Measurements from ENCODE around the gene GNG11.

The GNG11 gene

GRCh38 chr7:93948873-93949272, 27.3 kb downstream of the GNG11 start:
- DNase-seq: no peak

- no peak for DNase-seq
These were observed 27.9 kb downstream of the GNG11 start for GRCh38 chr7:93949423-93949822.

GRCh38 chr7:93955304-93955703, 33.8 kb downstream of the GNG11 start:
- no peak for DNase-seq

GRCh38 chr7:93957767-93958166, 36.2 kb downstream of the GNG11 start:
- DNase-seq: no peak

GRCh38 chr7:93958216-93958615, 36.7 kb downstream of the GNG11 start:
- no peak for DNase-seq

- no peak for DNase-seq
These were observed 37.1 kb downstream of the GNG11 start for GRCh38 chr7:93958651-93959050.

GRCh38 chr7:93960986-93961385, 39.5 kb downstream of the GNG11 start:
- DNase-seq: no peak

GRCh38 chr7:93964262-93964661, 42.7 kb downstream of the GNG11 start:
- DNase-seq: no peak

- DNase-seq: no peak
These were observed 43.3 kb downstream of the GNG11 start for GRCh38 chr7:93964813-93965212.

- DNase-seq: no peak
These were observed 47.5 kb downstream of the GNG11 start for GRCh38 chr7:93968911-93969620.

- no peak for DNase-seq
These were observed 50.6 kb downstream of the GNG11 start for GRCh38 chr7:93972029-93972725.

- DNase-seq: no peak
These were observed 51.6 kb downstream of the GNG11 start for GRCh38 chr7:93973134-93973533.

GRCh38 chr7:93977211-93977950, 55.8 kb downstream of the GNG11 start:
- no peak for DNase-seq

Measured in effector CD4-positive, alpha-beta T cell (primary cell).